ENCODE measurements around the gene SELENON.

SELENON gene

DNA sequence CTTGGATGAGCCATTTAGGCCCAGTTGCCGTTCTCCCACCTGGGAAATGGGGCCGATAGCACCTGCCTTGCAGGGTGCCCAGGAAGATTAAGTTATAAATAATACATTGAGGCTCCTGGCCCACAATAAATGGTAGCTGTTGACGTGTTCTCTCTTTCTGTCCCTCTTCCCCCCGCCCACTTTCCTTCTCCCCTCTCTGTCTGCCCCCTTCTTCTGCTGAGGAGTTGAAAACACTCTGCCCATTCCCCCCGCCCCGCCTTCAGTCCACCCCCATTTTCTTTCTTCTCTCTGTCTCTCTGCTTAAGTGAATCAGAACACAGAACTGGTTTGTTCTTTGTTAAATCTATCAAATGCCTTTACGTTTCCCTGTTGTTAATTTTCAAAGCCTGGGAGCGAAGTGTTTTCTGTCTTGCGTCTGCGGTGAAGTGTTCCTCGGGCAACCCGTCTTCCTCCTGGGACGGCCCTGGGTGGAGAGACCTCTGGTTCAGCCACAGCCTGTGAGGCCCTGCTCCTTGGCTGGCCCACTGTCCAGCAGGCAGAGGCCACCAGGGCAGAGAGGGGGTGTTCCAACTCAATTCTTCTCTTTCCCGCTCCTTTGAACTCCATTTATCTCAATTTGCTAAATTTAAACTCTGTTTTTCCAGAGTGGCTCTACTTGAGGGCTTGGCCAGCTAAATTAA, 29.3 kb upstream of the SELENON start:
- DNase-seq, result peak; percentile 68

DNA sequence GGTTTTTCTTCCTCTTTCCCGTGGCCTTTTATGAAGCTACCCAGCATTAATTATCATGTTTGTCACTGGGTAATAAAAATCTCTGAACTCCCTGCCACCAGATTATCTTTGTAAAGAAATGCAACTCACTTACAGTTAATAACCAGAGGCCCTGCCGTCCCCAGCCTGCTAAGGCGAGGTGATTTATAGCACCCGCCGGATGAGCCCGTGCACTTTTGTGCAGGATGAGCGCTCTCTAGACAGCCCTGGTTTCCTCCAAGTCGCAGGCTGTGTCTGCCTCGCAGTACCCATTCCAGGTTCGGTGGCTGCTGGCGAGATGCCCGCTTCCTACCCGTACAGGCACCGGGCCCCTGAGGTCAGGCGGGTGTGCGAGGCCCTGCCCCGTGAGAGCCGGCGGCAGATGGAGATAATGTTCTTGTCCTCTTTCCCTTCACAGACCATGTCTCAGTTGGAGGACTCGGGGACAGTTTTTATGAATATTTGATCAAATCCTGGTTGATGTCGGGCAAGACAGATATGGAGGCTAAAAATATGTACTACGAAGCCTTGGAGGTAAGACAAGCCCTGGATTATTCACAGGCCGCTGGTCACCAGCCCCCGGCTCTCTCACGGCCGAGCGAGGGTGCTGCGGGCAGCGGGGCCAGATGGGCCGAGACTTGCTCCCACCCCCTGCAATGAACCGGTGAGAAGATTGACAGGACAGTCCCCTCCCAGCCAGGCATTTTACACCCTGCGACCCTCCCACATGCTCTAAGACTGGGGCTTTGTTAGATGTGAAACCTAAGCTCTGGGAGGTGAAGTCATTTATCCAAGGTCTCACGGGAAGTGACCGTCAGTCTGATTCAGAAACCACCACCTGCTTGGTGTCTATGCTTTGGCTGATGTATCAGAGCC, 28.5 kb upstream of the SELENON start:
- peak; percentile 68 for DNase-seq

DNA sequence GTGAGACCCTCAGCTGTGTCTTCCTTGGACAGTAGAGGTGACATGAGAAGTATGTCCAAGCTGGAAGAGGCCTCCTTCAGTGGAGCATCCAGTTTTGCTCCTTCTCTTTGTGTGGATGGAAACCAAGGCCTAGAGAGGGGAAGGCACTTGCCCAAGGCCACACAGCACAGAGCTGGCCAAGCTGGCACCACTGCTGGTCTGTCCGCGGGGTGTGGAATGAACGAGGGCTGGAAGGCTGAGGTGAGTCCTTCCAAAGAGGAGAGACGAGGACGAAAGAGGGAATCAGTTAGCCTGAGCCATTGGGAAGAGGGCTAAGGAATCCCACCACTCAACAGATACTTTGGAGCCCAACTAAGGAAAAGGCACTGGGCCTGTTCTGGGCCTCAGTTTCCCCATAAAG, 27.8 kb upstream of the SELENON start:
- DNase-seq, result no peak

DNA sequence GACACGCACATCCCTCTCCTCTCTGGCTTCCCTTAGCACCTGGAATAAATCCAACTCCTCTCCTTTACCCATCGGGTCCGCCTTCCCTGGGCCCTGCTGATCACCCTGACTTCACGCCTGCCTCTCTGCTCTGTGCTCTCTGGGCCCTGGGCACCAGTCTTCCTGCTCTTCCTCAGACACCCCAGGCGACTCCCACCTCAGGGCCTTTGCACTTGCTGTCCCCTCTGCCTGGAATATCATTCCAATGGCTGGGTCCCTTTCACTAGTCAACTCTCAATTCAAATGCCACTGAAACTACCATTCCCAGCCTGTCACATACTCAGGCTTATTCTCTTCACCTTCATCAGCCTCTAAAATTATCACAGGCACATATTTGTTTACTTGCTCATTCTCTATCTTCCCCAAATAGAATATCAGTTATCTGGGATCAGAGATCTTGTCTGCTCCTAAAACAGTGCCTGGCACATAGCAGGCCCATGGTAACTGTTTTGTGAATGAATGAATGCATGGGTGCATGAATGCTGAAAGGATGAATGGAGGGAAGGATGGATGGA, 27.2 kb upstream of the SELENON start:
- DNase-seq, result no peak

DNA sequence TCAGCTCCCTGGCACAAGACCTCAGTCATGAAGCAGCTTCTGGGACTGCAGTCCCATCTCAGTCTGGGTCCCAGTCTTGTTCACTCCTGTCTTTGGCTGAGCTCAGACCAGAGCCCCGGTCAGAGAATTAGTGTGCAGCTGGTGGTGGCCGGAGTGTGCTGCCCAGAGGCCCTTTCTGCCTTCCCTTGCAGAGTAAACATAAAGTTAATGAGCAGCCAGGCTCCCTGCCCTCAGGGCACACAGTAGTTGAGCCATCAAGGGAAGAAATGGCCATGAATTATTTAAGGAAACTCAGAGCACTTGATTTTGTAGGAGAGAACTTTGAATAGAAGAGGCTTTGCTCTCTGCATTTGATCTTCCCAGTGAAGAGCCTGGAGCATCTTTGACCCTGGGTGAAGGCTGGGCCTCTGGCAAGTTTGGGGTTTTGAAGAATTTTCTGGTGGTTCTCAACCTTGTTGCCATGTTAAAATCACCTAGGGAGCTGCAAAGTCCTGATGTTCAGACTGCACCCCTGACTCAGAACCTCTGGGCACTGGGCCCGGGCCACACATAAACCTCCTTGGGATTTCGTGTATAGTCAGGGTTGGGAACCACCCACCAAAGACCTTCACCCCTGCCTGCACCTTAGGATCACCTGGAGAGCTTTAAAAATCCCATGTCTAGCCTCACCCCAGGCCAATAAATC, 26.4 kb upstream of the SELENON start:
- DNase-seq, result peak; percentile 89

DNA sequence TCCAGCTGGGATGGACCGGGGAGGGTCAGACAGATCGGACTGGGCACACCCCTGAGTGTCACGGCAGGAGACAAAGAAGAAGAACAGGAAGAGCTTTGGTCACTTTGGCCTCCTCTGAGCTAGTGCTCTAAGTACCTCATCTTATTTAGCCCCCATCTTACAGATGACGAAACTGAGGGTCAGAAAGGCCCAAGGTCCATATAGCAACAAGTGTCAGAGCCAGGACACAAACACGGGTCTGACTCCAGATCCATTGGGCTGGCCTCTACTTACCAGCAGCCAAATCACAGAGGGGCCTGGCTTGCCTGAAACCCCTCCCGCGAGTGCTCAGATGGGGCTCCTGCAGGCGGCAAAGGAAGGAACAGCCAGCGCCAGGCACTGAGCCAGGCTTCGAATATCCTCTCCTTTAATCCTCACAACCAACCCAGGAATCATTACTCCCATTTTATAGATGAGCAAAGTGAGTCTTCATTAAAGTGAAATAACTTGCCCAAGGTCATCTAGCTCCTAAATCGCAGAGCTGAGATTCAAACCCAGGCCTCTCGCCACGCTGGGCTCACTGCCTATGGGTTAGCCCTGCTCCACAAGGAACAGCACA, 25.7 kb upstream of the SELENON start:
- no peak for DNase-seq

DNA sequence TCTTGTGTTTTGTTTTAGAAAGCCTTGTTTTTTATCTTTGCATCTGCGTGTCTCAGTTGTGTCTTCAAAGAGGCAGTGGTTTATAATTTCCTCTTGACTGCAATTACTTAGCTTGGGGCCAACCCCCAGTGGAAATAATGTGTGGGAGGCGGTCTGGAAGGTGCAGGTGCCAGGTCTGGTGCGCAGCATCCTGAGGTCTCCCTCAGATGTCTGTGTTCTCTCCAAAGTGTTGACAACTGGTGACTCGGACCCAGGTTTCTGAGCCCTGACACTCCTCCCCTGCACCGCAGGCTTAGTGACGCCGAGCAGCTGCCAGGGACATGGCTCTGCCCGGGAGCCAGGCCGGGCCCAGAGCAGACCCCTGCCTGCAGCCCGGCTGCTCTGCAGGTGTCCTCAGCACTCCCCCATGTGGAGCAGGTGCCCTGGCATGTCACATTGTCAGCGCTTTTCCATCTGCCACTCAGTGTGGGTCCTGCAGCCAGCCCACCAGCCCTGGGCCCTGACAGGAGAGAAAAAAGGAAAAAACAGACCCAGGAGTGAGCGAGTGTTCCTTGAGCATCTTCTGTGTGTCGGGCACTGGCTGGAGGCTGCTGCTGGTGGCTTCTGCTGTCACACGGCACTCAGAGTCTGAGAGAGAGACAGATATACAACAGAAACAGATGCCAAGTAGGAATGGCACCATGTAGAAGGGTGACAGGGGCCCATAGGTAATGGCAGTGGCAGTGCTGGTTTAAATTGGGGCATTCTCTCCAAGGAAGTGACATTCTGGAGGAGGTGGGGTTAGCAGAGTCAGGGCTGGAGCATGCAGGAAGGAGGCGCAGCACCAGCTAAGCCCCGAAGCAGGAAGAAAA, 24.8 kb upstream of the SELENON start:
- DNase-seq, result peak; percentile 87

DNA sequence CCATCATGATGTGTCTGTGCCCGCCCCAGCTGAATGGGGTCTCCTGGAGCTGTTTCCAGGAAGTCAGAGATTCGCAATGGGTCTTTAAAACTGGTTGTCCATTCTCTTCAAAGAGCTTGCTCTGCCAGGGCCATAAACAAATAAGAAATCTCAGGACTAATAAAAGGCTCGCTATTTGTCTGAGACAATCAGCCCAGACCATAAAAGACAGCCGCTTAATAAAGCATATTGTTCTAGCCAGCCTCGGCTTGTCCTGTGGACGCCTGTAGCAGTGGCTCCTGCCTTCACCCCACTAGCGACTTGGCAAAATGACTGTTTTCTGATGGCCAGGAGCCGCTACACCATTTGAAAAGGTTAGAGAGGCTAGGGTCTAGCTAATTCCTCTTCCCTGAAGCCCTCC, 20.6 kb upstream of the SELENON start:
- no peak for DNase-seq

DNA sequence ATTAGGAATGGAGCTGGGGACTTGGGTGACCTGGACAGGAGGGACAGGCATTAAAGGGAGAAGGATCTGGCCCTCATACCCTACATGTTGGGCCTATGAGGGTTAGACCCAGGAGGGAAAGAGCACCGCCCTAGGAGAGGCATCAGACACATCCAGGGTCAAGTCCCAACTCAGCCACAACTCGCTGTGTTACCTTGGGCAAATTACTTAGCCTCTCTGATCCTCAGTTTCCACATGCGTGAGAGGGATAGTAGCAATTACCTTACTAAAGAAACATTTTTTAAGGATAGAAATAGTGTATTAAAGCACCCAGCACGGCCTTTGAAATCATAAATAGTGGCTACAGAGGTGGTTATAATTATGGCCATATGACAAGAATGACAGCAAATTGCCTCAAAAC, 20.1 kb upstream of the SELENON start:
- no peak for DNase-seq

DNA sequence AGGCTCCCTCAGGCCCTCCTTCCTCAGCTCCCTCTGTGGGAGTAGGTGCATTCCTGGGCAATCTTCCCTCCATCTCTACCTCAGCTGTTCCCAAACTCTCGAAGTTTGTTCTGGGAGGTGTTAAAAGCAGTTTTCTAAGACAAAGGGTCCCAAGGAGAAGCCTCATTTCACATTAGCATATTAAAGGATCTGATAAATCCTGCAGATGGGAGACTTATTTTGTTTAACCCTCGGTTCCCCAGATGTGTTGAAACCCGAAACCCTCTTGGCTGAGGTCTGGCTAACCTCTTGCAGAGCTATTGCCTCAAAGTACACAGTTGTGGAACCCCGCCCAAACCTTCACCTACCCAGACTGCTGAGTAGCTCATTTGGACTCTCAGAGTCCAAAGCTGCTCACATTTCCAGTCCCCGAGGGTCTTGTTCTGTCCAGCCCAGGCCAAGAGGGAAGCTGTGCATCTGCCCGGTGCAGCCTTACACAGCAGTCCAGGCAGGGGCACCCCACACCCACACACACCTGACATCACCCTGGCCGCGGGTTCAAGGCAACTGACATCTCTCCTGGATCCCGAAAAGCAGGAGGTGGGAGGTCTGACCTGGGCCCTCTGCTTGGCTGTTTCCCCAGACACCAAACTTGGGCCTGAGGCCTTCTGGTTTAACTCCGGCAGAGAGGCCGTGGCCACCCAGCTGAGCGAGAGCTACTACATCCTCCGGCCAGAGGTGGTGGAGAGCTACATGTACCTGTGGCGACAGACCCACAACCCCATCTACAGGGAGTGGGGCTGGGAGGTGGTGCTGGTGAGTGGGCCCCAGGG, 19.5 kb upstream of the SELENON start:
- DNase-seq, result peak; percentile 77

DNA sequence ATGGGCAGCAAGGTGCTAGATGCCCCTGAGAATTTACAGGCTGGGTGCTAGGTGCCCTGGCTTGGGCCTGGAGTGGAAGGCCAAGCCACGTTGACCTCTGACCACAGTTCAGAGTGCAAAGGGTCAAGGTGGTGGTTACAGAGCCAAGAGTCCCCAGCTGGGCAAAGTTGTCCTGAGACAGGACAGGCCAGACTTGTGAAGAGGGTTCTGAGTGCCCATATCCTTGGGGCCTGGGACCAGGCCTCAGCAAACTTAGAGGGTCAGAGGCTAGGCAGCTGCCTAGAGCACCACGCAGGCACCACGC, 18.9 kb upstream of the SELENON start:
- DNase-seq, result no peak

DNA sequence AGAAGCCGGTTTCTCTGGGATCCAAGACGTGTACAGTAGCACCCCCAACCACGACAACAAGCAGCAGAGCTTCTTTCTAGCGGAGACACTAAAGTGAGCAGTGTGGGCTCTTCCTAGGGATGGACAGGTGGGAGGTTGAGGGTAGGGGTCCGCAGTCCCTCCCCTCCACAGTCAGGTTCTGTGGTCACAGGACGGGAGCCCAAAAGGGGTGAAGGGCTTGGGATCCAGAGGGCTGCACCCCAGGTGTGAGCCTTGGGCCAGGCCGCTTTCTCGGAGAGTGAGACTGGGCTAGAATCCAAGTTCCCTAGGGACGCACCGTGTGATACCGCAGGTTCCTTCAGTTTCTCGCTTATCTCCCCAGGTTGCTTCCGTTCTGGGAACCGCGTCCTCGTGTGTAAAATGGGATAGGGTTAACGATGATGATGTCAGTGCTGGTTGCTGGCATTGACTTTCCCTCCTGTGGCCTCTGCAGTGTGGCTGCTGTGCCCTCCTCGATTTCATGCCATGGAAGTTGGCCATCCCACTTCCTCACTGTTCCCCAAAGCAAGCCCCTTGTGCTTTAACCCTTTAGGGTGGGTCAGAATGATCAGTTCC, 17.3 kb upstream of the SELENON start:
- DNase-seq, result no peak

DNA sequence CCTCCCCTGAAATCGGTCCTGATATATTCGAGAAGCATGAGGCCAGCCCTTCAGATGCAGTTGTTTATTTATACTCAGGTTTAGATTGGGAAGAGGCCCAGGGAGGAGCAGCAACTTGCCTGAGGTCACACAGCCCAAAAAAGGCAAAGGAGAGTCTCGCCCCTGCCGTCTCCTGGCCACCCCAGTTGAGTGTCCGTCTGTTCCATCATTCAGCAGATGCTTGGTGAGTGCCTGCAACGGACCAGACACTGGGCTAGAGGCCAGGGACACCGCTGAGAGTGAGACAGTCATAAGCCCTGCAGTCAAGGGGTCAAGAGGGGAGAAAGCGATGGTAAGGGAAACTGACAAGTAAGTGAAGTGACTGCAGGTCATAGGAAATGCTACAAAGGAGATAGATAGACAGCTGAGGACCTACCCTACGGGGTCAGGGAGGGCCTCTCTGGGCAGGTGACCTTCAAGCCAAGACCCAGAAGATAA, 15.4 kb upstream of the SELENON start:
- no peak for DNase-seq

DNA sequence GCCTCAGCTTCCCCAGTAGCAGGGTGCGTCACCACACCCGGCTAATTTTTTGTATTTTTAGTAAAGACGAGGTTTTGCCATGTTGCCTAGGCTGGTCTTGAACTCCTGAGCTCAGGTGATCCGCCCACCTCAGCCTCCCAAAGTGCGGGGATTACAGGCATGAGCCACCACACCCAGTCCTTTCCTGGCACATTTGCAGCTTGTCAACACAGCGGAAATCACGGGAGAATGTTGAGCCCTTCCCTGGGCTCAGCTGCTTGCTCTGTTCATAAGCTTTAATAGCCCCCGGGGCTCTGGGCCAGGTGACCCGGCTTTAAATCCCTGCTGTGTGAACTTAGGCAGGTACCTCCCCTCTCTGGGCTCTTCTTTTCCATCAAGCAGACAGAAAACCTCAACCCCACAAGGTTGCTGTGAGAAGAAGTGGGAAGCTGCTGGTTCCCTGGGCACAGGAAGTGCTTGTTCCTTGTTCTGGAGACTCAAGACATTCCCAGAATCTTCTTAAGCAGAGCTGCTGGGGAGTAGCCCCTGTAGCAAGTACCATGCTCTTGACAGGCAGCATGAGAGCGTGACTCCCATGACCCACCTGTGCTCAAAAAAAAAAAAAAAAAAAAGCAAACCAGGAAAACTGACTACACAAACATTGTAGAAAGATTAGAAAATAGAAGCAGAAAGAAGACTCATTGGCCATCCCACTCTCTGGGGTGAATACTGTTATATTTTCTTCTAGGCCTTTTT, 14.5 kb upstream of the SELENON start:
- no peak for DNase-seq

DNA sequence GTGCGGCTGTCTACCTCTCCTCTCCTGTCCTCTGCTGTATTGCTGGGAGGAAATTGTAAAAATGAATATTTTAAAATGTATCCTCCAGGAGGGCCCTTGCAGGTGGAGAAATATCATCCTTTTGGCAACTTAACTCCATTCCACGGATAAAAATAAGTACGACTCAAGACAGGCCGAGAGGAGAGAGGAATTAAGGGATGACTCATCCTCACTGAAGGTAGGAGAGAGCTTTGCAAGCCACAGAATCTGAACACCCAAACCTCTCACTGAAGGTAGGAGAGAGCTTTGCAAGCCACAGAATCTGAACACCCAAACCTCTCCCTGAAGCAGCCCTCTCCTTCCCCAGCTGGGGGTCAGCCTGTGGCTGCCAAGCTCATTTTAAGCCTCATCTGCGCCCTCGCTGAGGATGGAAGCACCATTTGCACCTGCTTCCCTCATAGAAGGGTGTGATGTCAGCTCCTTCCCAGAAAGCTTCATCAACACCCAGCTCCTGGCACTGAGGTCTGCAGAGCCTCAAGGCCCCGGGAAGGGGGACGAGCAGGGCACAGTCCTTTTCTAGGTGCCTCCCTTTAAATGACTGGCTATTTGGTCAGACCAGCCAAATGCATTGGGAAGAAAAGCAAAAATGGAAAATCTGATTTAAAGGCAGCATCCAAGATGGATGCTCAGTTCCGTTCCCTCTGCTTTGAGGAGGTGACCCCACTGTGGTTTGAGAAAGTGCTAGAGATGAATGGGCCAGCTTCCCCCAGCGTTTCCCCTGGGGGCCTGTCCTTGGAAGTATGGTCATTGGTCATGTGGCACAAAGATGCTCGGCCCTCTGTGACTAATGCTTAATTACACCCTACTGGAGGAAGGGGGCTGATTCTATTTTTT, 12.9 kb upstream of the SELENON start:
- DNase-seq, result no peak

DNA sequence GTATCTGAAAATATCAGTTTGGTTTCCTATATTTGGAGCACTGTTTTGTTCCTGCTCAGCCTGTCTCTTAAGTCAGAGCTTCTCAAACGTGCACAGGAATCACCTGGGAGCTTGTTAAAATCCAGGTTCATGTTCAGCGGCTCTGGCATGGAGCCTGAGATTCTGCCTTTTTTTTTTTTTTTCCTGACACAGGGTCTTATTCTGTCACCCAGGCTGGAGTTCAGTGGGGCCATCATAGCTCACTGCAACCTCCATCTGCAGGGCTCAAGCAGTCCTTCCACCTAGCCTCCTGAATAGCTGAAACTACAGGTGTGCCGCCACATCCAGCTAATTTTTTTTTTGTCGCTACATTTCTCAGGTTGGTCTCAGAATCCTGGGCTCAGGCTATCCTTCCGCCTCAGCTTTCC, 12.2 kb upstream of the SELENON start:
- DNase-seq, result no peak

DNA sequence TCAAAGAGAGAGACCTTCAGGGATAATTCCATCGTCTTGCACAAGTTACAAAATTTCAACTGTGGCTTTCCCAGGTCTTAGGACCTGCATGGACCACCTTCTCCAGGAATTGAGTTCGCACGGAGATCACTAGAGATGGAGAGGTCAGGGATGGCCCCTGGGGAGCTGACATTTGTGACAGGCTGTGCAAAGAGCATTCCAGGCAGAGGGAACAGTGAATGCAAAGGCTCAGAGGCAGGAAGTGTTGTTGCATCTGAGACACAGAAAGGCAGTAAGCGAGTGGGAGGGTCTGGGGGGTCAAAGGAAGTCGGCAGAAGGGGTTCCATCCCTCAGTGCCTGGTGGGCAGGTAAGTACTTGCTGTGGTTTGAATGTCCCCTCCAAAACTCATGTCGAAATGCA, 9.5 kb upstream of the SELENON start:
- DNase-seq, result no peak

DNA sequence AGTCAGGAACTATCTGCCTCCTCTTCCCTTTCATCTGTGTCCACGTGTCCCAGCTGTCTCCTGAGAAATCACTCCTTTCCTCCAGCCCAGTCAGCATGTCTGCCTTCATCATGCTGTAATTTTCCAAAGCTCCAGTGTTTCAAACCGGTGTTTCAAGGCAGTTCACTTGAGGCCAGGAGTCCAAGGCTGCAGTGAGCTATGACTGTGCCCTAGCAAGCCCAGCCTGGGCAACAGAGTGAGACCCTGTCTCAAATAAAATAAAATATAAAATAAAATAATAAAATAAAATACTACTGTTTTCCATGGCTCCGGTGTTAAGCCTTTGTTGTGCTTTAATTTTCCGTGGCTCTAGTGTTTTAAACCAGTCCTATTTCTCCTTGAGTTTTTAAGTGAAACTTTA, 7.9 kb upstream of the SELENON start:
- no peak for DNase-seq

DNA sequence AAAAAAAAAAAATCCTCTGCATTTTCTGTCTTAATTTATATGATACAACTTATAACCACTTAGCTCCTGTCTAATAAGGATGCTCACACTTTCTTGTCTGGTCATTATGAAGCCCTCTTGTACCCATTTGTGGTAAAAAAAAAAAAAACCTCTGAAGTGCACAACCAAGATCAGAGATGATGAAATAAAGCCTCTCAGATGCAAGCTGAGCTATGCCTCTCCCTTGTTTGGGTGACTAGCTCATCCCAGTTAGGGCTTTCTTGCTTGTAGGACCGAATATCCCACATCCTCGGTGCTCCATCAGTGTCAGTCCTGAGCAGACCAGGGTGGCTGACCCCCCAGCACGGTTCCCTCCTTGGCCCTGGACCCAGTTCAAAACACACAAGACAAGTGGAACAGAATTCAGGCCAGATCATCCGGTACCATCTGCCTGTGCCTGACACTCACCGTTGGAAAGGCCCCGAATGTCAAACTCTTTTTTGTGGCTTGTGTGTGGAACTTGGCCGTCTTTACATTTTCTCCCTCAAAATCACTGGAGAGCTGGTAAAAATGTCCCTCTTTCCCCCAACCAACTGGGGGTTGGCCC, 6.3 kb upstream of the SELENON start:
- no peak for DNase-seq

All from islet precursor cell (in vitro differentiated cells).